H9 (cell line): Measurements from ENCODE around the gene OBP2B. TPM values are rescaled to one million over a fixed set of nuclear protein-coding genes. Genes with fewer than 3 reads are reported as not detected.
A peak's percentile ranks its signal among the peaks of the same experiment; 100 is the strongest.
"Not testable (repeated sequence)": the region's sequence is repeated elsewhere in the genome, so short reads cannot be mapped to it uniquely, and the experiment has no call there.

Experiments
- DNase-seq: peaks from one replicate; pipeline ENCODE4 v3.0.0-alpha.2; 2017
- H2AFZ ChIP-seq: one replicate; pipeline ENCODE4 v1.6.1; 2013; ENCODE audit warnings: mild to moderate bottlenecking, low read length, control low read depth, moderate library complexity
- H2AK5ac ChIP-seq: 2 replicates; pipeline ENCODE4 v1.6.1; 2013; ENCODE audit warnings: low read length, control low read depth, mixed read lengths; ENCODE audit not compliant: insufficient read length
- H2BK120ac ChIP-seq: one replicate; pipeline ENCODE4 v1.6.1; 2013; ENCODE audit warnings: low read depth, mild to moderate bottlenecking, low read length, control low read depth, inconsistent platforms; ENCODE audit not compliant: poor library complexity, severe bottlenecking
- H2BK12ac ChIP-seq: 2 replicates; pipeline ENCODE4 v1.6.1; 2013; ENCODE audit warnings: low read length, control low read depth, mixed read lengths, low read depth; ENCODE audit not compliant: insufficient read length
- H2BK15ac ChIP-seq: 2 replicates; pipeline ENCODE4 v1.6.1; 2013; ENCODE audit warnings: low read depth, low read length, control low read depth
- H2BK20ac ChIP-seq: one replicate; pipeline ENCODE4 v1.6.1; 2013; ENCODE audit warnings: low read depth, mild to moderate bottlenecking, low read length, control low read depth, inconsistent platforms; ENCODE audit not compliant: poor library complexity, severe bottlenecking
- H2BK5ac ChIP-seq: 2 replicates; pipeline ENCODE4 v1.6.1; 2013; ENCODE audit warnings: low read length, control low read depth, mixed read lengths; ENCODE audit not compliant: insufficient read length
- H3K14ac ChIP-seq: 2 replicates; pipeline ENCODE4 v1.6.1; 2013; ENCODE audit warnings: low read length, control low read depth; ENCODE audit not compliant: insufficient read depth
- H3K18ac ChIP-seq: 2 replicates; pipeline ENCODE4 v1.6.1; 2013; ENCODE audit warnings: low read depth, mild to moderate bottlenecking, mixed read lengths, low read length, control low read depth; ENCODE audit not compliant: insufficient read length
- H3K23ac ChIP-seq: 2 replicates; pipeline ENCODE4 v1.6.1; 2013; ENCODE audit warnings: low read length, control low read depth, mixed read lengths, low read depth; ENCODE audit not compliant: insufficient read length
- H3K23me2 ChIP-seq: 2 replicates; pipeline ENCODE4 v1.6.1; 2013; ENCODE audit warnings: low read depth, mild to moderate bottlenecking, mixed read lengths, low read length, control low read depth; ENCODE audit not compliant: insufficient read length, poor library complexity, severe bottlenecking
- H3K27ac ChIP-seq: 2 replicates; pipeline ENCODE4 v1.5.1; 2013; ENCODE audit warnings: low read length, control low read depth, mixed read lengths, low read depth; ENCODE audit not compliant: insufficient read length
- H3K27me3 ChIP-seq: 2 replicates; pipeline ENCODE4 v1.6.1; 2013; ENCODE audit warnings: low read length, control low read depth, inconsistent platforms; ENCODE audit not compliant: insufficient read depth
- H3K4ac ChIP-seq: 2 replicates; pipeline ENCODE4 v1.6.1; 2013; ENCODE audit warnings: low read depth, mild to moderate bottlenecking, control low read depth, inconsistent platforms, low read length, moderate library complexity
- H3K4me1 ChIP-seq: 2 replicates; pipeline ENCODE4 v1.6.1; 2013; ENCODE audit warnings: low read length, control low read depth, inconsistent platforms; ENCODE audit not compliant: insufficient read depth
- H3K4me2 ChIP-seq: 2 replicates; pipeline ENCODE4 v1.6.1; 2013; ENCODE audit warnings: low read length, control low read depth, mixed read lengths; ENCODE audit not compliant: insufficient read length, insufficient read depth
- H3K56ac ChIP-seq: 2 replicates; pipeline ENCODE4 v1.6.1; 2013; ENCODE audit warnings: low read depth, mild to moderate bottlenecking, mixed read lengths, low read length, control low read depth; ENCODE audit not compliant: insufficient read length
- H3K79me1 ChIP-seq: 2 replicates; pipeline ENCODE4 v1.6.1; 2013; ENCODE audit warnings: low read depth, mild to moderate bottlenecking, moderate library complexity, low read length, control low read depth, inconsistent platforms; ENCODE audit not compliant: insufficient read depth, poor library complexity, severe bottlenecking
- H3K79me2 ChIP-seq: 2 replicates; pipeline ENCODE4 v1.6.1; 2013; ENCODE audit warnings: low read length, control low read depth, inconsistent platforms; ENCODE audit not compliant: insufficient read depth
- H3K9ac ChIP-seq: 2 replicates; pipeline ENCODE4 v1.6.1; 2013; ENCODE audit warnings: low read length, control low read depth, mixed read lengths; ENCODE audit not compliant: insufficient read length; ENCODE audit errors: extremely low read depth
- H3K9me3 ChIP-seq: one replicate; pipeline ENCODE4 v1.6.1; 2013; ENCODE audit warnings: low read depth, low read length, inconsistent platforms; ENCODE audit not compliant: control insufficient read depth
- H3T11ph ChIP-seq: one replicate; pipeline ENCODE4 v1.6.1; 2013; ENCODE audit warnings: mild to moderate bottlenecking, low read length, control low read depth, inconsistent platforms
- H4K20me1 ChIP-seq: one replicate; pipeline ENCODE4 v1.6.1; 2013; ENCODE audit not compliant: control insufficient read depth, insufficient read length, insufficient read depth
- H4K5ac ChIP-seq: 2 replicates; pipeline ENCODE4 v1.6.1; 2013; ENCODE audit warnings: low read depth, mild to moderate bottlenecking, mixed read lengths, low read length, control low read depth; ENCODE audit not compliant: insufficient read length
- H4K8ac ChIP-seq: replicated peaks from 2 replicates; pipeline ENCODE4 v1.6.1; 2013; ENCODE audit warnings: low read length, control low read depth, mixed read lengths, low read depth; ENCODE audit not compliant: insufficient read length
- H4K91ac ChIP-seq: 2 replicates; pipeline ENCODE4 v1.6.1; 2013; ENCODE audit warnings: low read depth, mild to moderate bottlenecking, moderate library complexity, mixed read lengths, low read length, control low read depth; ENCODE audit not compliant: insufficient read length
- H3K27ac Mint-ChIP-seq, 3 experiments: 2 replicates in 2 of 3; 3 replicates in 1 of 3; pipeline ENCODE4 v1.8.0; 2020 to 2021; ENCODE audit warnings: mixed read lengths in 3 of 3, mild to moderate bottlenecking in 1 of 3, moderate library complexity in 1 of 3
- H3K27me3 Mint-ChIP-seq: 2 replicates; pipeline ENCODE4 v1.8.0; 2021; ENCODE audit warnings: low read depth, mild to moderate bottlenecking, moderate library complexity, mixed read lengths
- H3K36me3 Mint-ChIP-seq, 3 experiments: 2 replicates in 2 of 3; 3 replicates in 1 of 3; pipeline ENCODE4 v1.8.0; 2020 to 2021; ENCODE audit warnings: low read depth in 3 of 3, mixed read lengths in 3 of 3; ENCODE audit not compliant: insufficient read depth in 1 of 3
- H3K4me1 Mint-ChIP-seq, 2 experiments: 2 replicates each; pipeline ENCODE4 v1.8.0; 2020; ENCODE audit warnings: mixed read lengths in 2 of 2
- H3K4me3 Mint-ChIP-seq, 2 experiments: 2 replicates in 1 of 2; 3 replicates in 1 of 2; pipeline ENCODE4 v1.8.0; 2020 to 2021; ENCODE audit warnings: mild to moderate bottlenecking in 2 of 2, mixed read lengths in 2 of 2, moderate library complexity in 1 of 2
- H3K9me3 Mint-ChIP-seq, 2 experiments: 2 replicates in 1 of 2; 3 replicates in 1 of 2; pipeline ENCODE4 v1.8.0; 2020; ENCODE audit warnings: mild to moderate bottlenecking in 2 of 2, mixed read lengths in 2 of 2, moderate library complexity in 1 of 2
- CTCF ChIP-seq: fragments of 200-600 bp; sonication (generic); conservative IDR thresholded peaks from 3 replicates; pipeline ENCODE4 v1.8.0; 2021; ENCODE audit warnings: antibody characterized with exemption, mild to moderate bottlenecking
- WGBS: extraction: QIAGEN DNeasy Blood & Tissue Kit; methylation state at CpG from one replicate; pipeline ENCODE4 v1.1.7; 2013; ENCODE audit warnings: missing lambda C conversion rate, low lambda C conversion rate, mixed read lengths; ENCODE audit not compliant: insufficient read length; ENCODE audit errors: extremely low coverage; 5-methylcytosine and 5-hydroxymethylcytosine counted together
- total RNA-seq: library from RNA; stranded (reverse); gene quantifications from 2 replicates; pipeline ENCODE4 v1.2.1, GENCODE V29; 2021

Gene OBP2B
- total RNA-seq, 1 experiment from 2014 or later: not detected

GRCh38 chr9:133221177-133221809 is 12.2 kb upstream of the OBP2B start:
- Histone ChIP-seq H3K14ac (no peak overlapping the region; the same call in 1 of the 2 replicates), H4K8ac (no peak overlapping the region), H3K27me3 (no peaks in the 10 kb centered on the region; the same call in 1 of the 2 replicates), H3K4ac (no peak overlapping the region), H3K79me1 (no peaks in the 10 kb centered on the region), H3K79me2 (no peaks in the 10 kb centered on the region), H3T11ph (no peak overlapping the region), H3K18ac (no peak overlapping the region), H2BK120ac (no peak overlapping the region), H2BK5ac (no peak overlapping the region), H2BK12ac (no peak overlapping the region), H4K5ac (no peak overlapping the region), H3K56ac (no peak overlapping the region), H3K27ac (no peak overlapping the region), H3K9me3 (no peaks in the 10 kb centered on the region), H3K4me1 (no peaks in the 10 kb centered on the region), H3K9ac (no peak overlapping the region), H2BK20ac (no peak overlapping the region), H4K91ac (no peak overlapping the region), H3K23ac (no peak overlapping the region), H2AK5ac (no peak overlapping the region), H2BK15ac (no peak overlapping the region), H2AFZ (no peak overlapping the region), H4K20me1 (no peaks in the 10 kb centered on the region), H3K4me2 (no peak overlapping the region), H3K23me2 (no peaks in the 10 kb centered on the region)
- no peaks in the 10 kb centered on the region for H3K36me3 Mint-ChIP-seq
- no peak for DNase-seq
- no CpG with 5 or more reads among the region's 12 CpGs for WGBS
- peaks cover 86% of the 10 kb centered on the region for H3K27me3 Mint-ChIP-seq
- peaks cover 0 to 2% of the 10 kb centered on the region in 2 experiments; a peak in 2 of 5 replicates for H3K9me3 Mint-ChIP-seq
- H3K27ac Mint-ChIP-seq: no peak overlapping the region
- H3K4me3 Mint-ChIP-seq: no peak overlapping the region
- peaks cover 0 to 10% of the 10 kb centered on the region in 2 experiments; a peak in 3 of 4 replicates for H3K4me1 Mint-ChIP-seq
- TF ChIP-seq CTCF: no peak

GRCh38 chr9:133218049-133218975 is 9.3 kb upstream of the OBP2B start:
- H2BK5ac ChIP-seq, H3K14ac ChIP-seq, H3K4me1 ChIP-seq, H2BK12ac ChIP-seq, H2BK15ac ChIP-seq, H3K23me2 ChIP-seq, H3K27me3 ChIP-seq, H3K18ac ChIP-seq, H4K5ac ChIP-seq, H2AK5ac ChIP-seq, H3K9me3 ChIP-seq, H3T11ph ChIP-seq, H3K23ac ChIP-seq, H4K20me1 ChIP-seq, H3K56ac ChIP-seq, H4K8ac ChIP-seq, H3K4me2 ChIP-seq, H2BK120ac ChIP-seq, H2BK20ac ChIP-seq, H4K91ac ChIP-seq, H3K4me3 Mint-ChIP-seq, H3K4me1 Mint-ChIP-seq, DNase-seq, H3K27ac ChIP-seq, H3K36me3 Mint-ChIP-seq, H3K79me2 ChIP-seq, H3K79me1 ChIP-seq, H3K4ac ChIP-seq, H3K9ac ChIP-seq, H2AFZ ChIP-seq: not testable (repeated sequence)
- Mint-ChIP-seq H3K27me3 (peaks cover 100% of the 10 kb centered on the region), H3K27ac (peak overlapping the region in 1 of 3 experiments; percentile 57; a peak in 2 of 7 replicates), H3K9me3 (peaks cover 9 to 14% of the 10 kb centered on the region in 2 experiments; a peak in 4 of 5 replicates)
- WGBS: no CpG with 5 or more reads among the region's 19 CpGs
